Loucy (cell line): ENCODE data around the gene MYO1D.
A peak's percentile ranks its signal among the peaks of the same experiment; 100 is the strongest.

Experiments
- H2AFZ ChIP-seq: fragments of 200-600 bp; sonication (generic); 2 replicates; pipeline ENCODE4 v1.6.0; 2016; ENCODE audit warnings: antibody characterized with exemption, mild to moderate bottlenecking, low read length, moderate library complexity
- H3F3A ChIP-seq: fragments of 200-600 bp; 2 replicates; pipeline ENCODE4 v1.6.0; 2016; ENCODE audit warnings: antibody characterized with exemption, low read depth, mild to moderate bottlenecking
- H3K27me3 ChIP-seq: fragments of 200-600 bp; sonication (generic); 2 replicates; pipeline ENCODE4 v1.6.1; 2014; ENCODE audit warnings: low read length, mild to moderate bottlenecking; ENCODE audit not compliant: insufficient read depth, poor library complexity, severe bottlenecking
- H3K36me3 ChIP-seq: fragments of 200-600 bp; sonication (generic); 2 replicates; pipeline ENCODE4 v1.6.1; 2016; ENCODE audit warnings: low read length; ENCODE audit not compliant: insufficient read depth
- H3K4me1 ChIP-seq: fragments of 200-600 bp; sonication (generic); 2 replicates; pipeline ENCODE4 v1.5.1; 2014; ENCODE audit warnings: low read length, mild to moderate bottlenecking; ENCODE audit not compliant: insufficient read depth, poor library complexity, severe bottlenecking
- H3K4me2 ChIP-seq: fragments of 200-600 bp; sonication (generic); 2 replicates; pipeline ENCODE4 v1.6.0; 2014; ENCODE audit warnings: antibody characterized with exemption, low read length, low read depth, mild to moderate bottlenecking; ENCODE audit not compliant: poor library complexity, severe bottlenecking
- H3K4me3 ChIP-seq: fragments of 200-600 bp; sonication (generic); 2 replicates; pipeline ENCODE4 v1.5.1; 2014; ENCODE audit warnings: low read length, mild to moderate bottlenecking, mixed read lengths; ENCODE audit not compliant: poor library complexity, severe bottlenecking
- H3K79me2 ChIP-seq: fragments of 200-600 bp; sonication (generic); 2 replicates; pipeline ENCODE4 v1.6.1; 2014; ENCODE audit warnings: low read length; ENCODE audit not compliant: insufficient read depth
- H3K9ac ChIP-seq: fragments of 200-600 bp; sonication (generic); 2 replicates; pipeline ENCODE4 v1.6.0; 2014; ENCODE audit warnings: mild to moderate bottlenecking, low read depth, low read length, moderate library complexity; ENCODE audit not compliant: poor library complexity, severe bottlenecking
- H3K9me2 ChIP-seq: fragments of 200-600 bp; sonication (generic); replicated peaks from 2 replicates; pipeline ENCODE4 v1.6.1; 2016; ENCODE audit warnings: low read depth, low read length, mixed read lengths
- H3K9me3 ChIP-seq: fragments of 200-600 bp; sonication (generic); 2 replicates; pipeline ENCODE4 v1.6.1; 2014; ENCODE audit warnings: mild to moderate bottlenecking, antibody characterized with exemption, low read length, low read depth; ENCODE audit not compliant: insufficient read depth
- H4K20me1 ChIP-seq: fragments of 200-600 bp; sonication (generic); 2 replicates; pipeline ENCODE4 v1.6.0; 2014; ENCODE audit warnings: antibody characterized with exemption, low read length, mild to moderate bottlenecking; ENCODE audit not compliant: insufficient read depth, poor library complexity, severe bottlenecking
- CTCF ChIP-seq: fragments of 200-600 bp; sonication (generic); conservative IDR thresholded peaks from 2 replicates; pipeline ENCODE4 v1.5.1; 2014; ENCODE audit warnings: mild to moderate bottlenecking, antibody characterized with exemption, low read length
- EZH2phosphoT487 ChIP-seq: fragments of 200-600 bp; IDR thresholded peaks from 2 replicates; pipeline ENCODE4 v1.6.1; 2018; ENCODE audit warnings: antibody characterized with exemption, mild to moderate bottlenecking, moderate library complexity, borderline replicate concordance

The MYO1D gene

GRCh38 chr17:32458371-32458770 lies 418.6 kb downstream of the MYO1D start:
- Histone ChIP-seq H3K4me2 (peak overlapping the region; percentile 46), H3F3A (no peaks in the 10 kb centered on the region), H3K4me1 (peaks cover 12% of the 10 kb centered on the region), H4K20me1 (peaks cover 20% of the 10 kb centered on the region), H3K36me3 (peaks cover 82% of the 10 kb centered on the region), H3K9me3 (no peaks in the 10 kb centered on the region), H2AFZ (no peak overlapping the region), H3K9ac (peak overlapping the region; percentile 2), H3K9me2 (no peaks in the 10 kb centered on the region), H3K4me3 (no peak overlapping the region), H3K27me3 (no peaks in the 10 kb centered on the region), H3K79me2 (peaks cover 34% of the 10 kb centered on the region; the same call in 1 of the 2 replicates)
- TF ChIP-seq CTCF, result no peak
- TF ChIP-seq EZH2phosphoT487, result no peak

- H3K79me2 ChIP-seq, result peaks cover 61% of the 10 kb centered on the region
- H3K4me3 ChIP-seq, result no peak overlapping the region
- H3K9me2 ChIP-seq, result no peaks in the 10 kb centered on the region
- peaks cover 44% of the 10 kb centered on the region for H4K20me1 ChIP-seq
- no peak overlapping the region for H3K4me2 ChIP-seq
- no peak overlapping the region for H2AFZ ChIP-seq
- H3F3A ChIP-seq, result no peaks in the 10 kb centered on the region
- peaks cover 30% of the 10 kb centered on the region for H3K4me1 ChIP-seq
- no peaks in the 10 kb centered on the region for H3K27me3 ChIP-seq
- no peaks in the 10 kb centered on the region for H3K9me3 ChIP-seq
- H3K9ac ChIP-seq, result no peak overlapping the region
- peaks cover 88% of the 10 kb centered on the region for H3K36me3 ChIP-seq
- TF ChIP-seq EZH2phosphoT487 (no peak), CTCF (no peak)
Measured at GRCh38 chr17:32453370-32453769, 423.6 kb downstream of the MYO1D start.

- no peak overlapping the region for H2AFZ ChIP-seq
- H3K9ac ChIP-seq, result no peak overlapping the region
- H3K9me2 ChIP-seq, result no peaks in the 10 kb centered on the region
- no peaks in the 10 kb centered on the region for H3F3A ChIP-seq
- peaks cover 44% of the 10 kb centered on the region for H4K20me1 ChIP-seq
- H3K4me3 ChIP-seq, result no peak overlapping the region
- H3K4me2 ChIP-seq, result no peak overlapping the region
- H3K79me2 ChIP-seq, result peaks cover 68% of the 10 kb centered on the region
- peaks cover 25% of the 10 kb centered on the region for H3K4me1 ChIP-seq
- no peaks in the 10 kb centered on the region for H3K27me3 ChIP-seq
- peaks cover 80% of the 10 kb centered on the region for H3K36me3 ChIP-seq
- TF ChIP-seq EZH2phosphoT487 (no peak), CTCF (no peak)
- no peaks in the 10 kb centered on the region for H3K9me3 ChIP-seq
Measured at GRCh38 chr17:32452281-32452680, 424.6 kb downstream of the MYO1D start.
